Right kidney (tissue), 1 donor: Measurements from ENCODE around the gene TTC21B.

Experiments
- DNase-seq: peaks from one replicate; pipeline ENCODE4 v3.0.0-alpha.2; 2016

TTC21B gene

DNA sequence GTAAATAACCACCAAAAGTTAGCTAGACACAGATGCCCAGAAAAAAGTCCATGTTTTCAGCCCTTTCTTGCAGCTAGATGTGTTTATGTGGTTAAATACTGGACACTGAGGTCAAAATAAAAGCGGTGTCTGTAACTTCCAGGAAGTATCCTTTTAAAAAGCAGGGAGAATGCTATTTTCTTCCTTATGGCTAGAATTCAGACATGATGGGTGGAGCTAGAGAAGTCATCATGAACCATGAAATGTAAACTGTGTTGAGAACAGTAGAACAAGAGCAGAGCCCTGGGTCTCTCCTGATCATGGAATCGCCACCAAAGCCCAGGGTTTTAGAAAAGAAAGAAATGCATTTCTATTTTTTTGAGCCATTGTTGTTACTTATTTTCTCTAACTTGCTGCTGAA is 118.2 kb downstream of the TTC21B start:
- DNase-seq, result no peak

DNA sequence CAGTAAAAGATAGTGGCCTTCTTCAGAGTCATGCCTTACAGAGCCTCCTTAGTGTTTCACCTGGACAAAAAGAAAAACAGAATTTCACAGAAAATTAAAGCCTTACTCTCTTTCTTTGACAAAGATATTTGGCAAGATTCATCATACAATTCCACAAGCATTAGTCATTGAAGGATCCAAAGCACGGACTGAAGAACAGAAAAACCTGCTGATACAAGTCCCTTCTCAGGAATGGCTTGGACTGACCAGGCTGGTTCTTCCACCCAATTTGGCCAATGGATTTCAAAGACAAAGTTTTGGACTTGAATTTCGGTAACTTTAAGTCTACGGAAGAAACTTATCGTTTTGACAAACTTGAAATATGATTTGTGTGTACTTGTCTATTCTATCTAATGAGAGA is 120.4 kb downstream of the TTC21B start:
- no peak for DNase-seq

DNA sequence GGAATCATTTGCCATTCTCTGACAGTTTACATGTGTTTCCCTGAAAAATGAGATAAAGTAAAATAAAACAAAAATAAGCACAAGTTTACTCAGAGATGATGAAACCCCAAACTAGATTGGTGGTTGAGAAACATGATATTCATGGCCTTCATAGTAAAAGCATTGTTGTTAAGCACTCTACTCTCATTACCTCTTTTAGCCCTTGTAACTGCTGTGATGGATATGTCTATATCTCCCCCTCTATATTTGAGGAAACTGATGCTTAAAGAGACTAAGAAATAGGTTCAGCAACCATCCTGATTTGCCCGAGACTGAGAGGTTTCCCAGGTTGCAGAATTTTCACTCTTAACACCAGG is 125.7 kb downstream of the TTC21B start:
- DNase-seq, result no peak

DNA sequence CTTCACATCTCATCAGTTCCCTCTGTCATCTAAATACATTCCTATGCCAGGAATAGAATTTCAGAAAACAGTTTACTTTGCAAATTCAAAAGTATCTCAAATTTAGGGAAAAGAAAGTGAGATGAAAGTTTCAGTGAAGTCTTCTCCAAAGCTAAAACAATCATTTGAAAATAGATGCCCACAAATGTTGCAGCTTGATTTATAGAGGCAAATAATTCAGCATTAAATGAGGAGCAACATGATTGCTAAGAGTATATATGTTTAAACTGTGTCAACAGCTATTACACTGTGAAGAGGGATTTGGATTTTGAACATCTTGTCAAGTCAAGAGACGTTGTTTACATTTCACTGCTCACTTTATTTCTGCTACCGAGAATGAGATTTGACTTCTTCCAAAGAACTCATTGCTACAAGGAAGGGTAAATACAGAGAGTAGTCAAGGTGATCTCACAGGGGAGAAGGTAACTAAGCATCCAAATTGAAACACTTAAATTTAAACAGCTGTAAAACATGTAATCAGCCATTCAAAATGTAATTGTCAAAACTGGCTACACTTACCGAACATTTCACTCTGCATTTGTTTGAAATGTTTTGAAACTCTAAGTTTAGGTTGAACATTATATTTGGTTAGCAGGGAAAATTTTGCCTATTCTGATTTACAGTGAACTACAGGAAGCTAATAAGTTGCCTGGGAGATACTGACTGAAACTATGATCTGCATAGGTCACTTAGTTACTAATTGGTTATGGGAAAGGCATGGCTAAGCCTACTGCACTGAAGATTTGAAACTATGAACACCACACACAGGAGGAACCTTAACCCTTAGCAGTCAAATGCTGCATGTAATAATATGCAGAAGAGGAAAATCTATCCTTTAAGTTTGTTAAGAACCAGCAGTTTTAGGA is 126.3 kb downstream of the TTC21B start:
- no peak for DNase-seq

DNA sequence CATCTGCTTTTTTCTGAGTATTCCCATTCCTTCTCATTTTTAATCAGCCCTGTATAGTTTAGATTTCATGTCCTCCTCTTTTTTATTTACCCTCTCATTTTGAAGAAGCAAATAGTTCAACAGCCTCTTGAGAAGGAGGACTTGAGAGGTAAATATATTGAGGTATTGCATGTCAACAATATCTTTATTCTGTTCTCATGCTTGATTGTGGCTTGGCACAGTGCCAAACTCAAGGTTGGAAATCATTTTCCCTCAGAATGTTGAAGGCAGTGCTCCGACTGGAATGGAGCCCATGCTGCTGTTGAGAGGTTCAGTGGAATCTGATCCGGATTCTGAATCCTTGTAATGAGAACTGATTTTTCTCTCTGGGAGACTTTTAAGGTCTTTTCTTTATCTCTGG is 128.5 kb downstream of the TTC21B start:
- no peak for DNase-seq
